GM12874 (cell line): ENCODE data around the gene WWC2.

Experiments used
- TF ChIP-seq, protein P1 (sequence below): IDR thresholded peaks from 2 replicates; pipeline ENCODE4 v1.5.1; 2011; ENCODE audit warnings: low read depth, mild to moderate bottlenecking, control low read depth, low read length, moderate library complexity; ENCODE audit not compliant: insufficient read depth

WWC2 gene

DNA sequence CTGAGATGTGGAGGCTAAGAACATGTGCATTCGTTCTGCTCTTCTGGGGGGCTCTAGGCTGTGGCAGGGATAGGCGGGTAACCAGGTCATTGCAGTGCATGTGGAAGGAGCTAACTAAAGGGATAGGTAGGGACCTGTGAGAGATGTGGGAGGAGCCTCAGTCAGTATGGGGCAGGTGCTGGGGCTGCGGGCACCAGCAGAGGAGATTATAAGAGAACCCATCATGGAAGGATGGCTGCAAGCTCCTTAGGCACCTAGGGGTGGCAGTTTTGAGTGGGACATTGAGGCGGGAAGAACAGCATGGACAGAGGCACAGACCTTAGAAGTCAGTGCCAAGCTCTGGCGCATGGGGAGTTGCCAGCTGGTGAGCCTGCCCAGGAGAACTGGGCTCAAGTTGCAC lies 213.8 kb downstream of the WWC2 start:
- TF ChIP-seq, protein P1, sequence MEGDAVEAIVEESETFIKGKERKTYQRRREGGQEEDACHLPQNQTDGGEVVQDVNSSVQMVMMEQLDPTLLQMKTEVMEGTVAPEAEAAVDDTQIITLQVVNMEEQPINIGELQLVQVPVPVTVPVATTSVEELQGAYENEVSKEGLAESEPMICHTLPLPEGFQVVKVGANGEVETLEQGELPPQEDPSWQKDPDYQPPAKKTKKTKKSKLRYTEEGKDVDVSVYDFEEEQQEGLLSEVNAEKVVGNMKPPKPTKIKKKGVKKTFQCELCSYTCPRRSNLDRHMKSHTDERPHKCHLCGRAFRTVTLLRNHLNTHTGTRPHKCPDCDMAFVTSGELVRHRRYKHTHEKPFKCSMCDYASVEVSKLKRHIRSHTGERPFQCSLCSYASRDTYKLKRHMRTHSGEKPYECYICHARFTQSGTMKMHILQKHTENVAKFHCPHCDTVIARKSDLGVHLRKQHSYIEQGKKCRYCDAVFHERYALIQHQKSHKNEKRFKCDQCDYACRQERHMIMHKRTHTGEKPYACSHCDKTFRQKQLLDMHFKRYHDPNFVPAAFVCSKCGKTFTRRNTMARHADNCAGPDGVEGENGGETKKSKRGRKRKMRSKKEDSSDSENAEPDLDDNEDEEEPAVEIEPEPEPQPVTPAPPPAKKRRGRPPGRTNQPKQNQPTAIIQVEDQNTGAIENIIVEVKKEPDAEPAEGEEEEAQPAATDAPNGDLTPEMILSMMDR: no peak

DNA sequence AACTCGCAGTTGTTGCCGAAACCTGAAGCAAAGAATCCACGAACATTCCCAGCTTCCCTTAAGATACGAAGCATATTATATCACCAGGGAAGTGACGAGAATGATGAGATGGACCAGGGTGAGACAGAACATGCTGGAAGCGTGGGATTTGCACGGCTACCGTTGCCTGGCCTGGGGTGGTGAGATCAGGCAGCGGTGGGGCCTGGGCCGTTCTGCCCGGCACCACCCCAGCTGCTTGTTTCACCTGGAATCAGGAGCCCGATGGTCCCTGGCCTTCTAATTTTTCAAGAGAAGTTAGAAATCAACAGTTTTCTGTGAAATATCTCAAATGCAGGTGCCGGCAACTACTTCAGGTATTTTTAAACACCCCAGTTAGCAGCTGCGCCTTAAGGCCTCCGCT lies 215.3 kb downstream of the WWC2 start:
- TF ChIP-seq, protein P1: no peak

DNA sequence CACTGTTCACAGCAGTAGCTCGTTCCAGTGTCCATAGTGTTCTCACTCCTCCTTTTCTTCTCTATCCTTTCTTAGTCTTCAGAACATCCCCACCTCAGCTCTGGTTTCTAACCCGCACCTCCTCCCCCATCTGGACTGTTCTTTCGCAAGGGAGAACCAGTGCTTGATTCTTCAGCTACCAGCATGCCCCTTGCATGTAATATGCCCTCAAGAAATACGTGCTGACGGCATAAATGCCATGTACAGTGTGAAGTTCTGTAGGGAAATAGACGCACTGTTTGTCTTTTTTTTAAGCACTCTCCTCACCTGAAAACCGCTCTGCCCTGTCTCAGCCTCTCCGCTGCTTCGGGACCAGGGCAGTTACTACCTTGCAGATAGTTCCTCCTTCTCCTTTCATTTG lies 215.7 kb downstream of the WWC2 start:
- TF ChIP-seq, protein P1: no peak

DNA sequence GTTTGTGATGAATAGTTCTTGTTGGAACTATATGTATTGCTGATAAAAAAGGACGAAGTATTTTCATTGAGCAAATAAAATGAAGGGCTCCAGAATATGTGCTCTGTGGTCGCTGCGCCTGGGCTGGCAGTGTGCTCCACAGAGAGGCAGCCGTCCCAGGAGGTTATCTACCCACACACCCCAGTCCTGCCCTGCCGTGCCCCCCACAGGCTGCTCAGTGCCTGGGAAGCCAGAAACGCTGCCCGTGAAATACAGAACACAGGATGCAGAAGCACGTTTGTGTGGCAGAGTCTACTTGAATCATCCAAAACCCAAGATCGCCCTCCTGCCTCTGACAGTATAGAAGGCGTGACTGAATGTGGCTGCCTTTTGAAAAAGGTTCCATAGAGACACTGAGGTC lies 219.6 kb downstream of the WWC2 start:
- TF ChIP-seq, protein P1: no peak

DNA sequence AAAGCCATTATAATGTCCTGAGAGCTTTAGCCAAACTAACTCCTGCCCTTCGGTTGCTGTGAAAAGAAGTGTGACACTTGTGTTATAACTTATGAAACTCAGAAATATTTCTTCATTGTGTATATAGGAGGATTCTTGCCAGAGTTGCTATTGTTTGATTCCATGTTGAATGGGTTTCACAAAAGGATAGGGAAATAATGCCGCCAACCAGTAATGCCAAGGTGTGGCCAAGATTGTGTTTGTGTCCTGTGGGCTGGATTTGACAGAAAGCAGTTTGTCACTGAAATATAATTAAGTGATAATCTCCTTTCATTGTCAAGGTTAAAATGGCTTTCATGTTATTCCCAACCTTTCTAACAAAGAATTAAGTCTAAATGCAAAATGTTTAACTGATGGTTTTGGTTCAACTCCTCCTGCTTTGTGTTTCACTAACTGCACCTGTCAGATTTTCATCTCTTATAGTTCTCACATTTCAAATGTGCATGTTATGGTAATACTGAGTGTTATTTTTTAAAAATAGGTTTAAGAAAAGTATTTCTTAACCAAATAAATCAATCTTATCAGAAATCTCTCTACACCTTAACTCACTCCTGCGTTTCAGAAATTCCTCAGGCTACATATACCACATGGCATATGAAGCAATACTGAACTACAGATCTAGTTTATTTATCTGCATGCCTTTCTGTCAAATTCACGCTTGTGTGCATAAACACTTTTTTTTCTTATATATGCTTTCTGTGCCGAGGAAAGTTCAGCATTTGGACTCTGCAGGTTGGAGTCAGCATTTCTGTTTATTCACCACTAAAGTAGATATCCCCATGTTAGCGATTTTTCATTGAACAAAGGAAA lies 221.4 kb downstream of the WWC2 start, which contains the start of gene CLDN22:
TSS of gene CLDN22 (minus strand) at position 66 of the 849 bp plus-strand sequence. CDS start at position 8, 58 bp downstream.
- TF ChIP-seq, protein P1: no peak

DNA sequence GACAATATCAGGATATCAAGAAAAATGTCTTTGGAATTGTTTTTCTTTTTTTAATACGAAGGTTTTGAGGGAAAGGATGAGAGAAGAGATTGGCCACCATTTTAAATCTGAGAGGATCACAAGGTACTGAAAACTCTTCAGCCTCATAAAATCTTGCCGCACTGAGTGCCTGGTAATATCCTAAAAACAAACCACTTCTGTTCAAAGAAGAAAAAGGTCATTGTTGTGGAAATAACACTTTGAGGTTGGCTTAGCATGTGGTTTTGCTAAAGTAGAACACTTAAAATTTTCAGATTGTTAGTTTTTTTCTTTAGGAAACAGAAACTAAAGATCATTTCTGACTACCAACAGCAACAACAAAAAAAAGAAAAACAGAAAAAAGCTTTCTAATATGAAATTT lies 222.0 kb downstream of the WWC2 start:
- TF ChIP-seq, protein P1: no peak

DNA sequence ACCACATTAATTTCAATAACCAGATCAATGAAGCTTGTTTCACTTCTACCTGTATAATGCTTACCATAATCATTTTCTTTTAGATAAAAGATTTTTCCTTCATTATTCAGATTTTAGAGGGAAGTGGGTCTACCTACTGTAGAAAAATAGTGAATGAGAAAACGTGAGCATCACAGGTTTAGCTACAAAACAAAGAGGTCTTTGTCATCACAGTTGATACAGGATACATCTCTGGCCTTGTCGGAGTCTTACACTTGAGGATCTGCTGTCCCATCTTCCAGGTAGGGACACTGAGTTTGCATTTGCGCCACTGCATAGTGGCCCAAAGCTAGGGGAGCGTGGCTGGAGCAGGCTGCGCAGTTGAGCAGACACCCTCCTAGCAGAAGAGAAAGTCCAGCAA lies 222.5 kb downstream of the WWC2 start:
- TF ChIP-seq, protein P1: no peak
